H1 (cell line): Measurements from ENCODE around the gene ZNF407. TPM values are rescaled to one million over a fixed set of nuclear protein-coding genes. Genes with fewer than 3 reads are reported as not detected.

Experiments
- NANOG ChIP-seq: IDR thresholded peaks from 2 replicates; pipeline ENCODE4 v1.6.1; 2011; ENCODE audit warnings: low read length, low read depth, mild to moderate bottlenecking, inconsistent platforms; ENCODE audit not compliant: insufficient read depth, poor library complexity, severe bottlenecking
- NRF1 ChIP-seq: IDR thresholded peaks from 2 replicates; pipeline ENCODE4 v1.6.1; 2011; ENCODE audit warnings: mild to moderate bottlenecking, low read depth, low read length, improper control_type of control experiment
- RFX5 ChIP-seq: IDR thresholded peaks from 2 replicates; pipeline ENCODE4 v1.6.1; 2011; ENCODE audit warnings: low read depth, low read length, improper control_type of control experiment, borderline replicate concordance
- SAP30 ChIP-seq: fragments of 300-600 bp; sonication (generic); IDR thresholded peaks from 2 replicates; pipeline ENCODE4 v1.7.1; 2012; ENCODE audit warnings: low read length, moderate library complexity, mild to moderate bottlenecking, inconsistent platforms; ENCODE audit not compliant: insufficient read depth, insufficient replicate concordance
- polyA plus RNA-seq, 7 experiments: library from polyadenylated mRNA; depleted of rRNA in 3 of 7; stranded (reverse) in 5 of 7; unstranded in 2 of 7; fragments of >200 nt in 5 of 7; fragments of 200-250 nt in 2 of 7; gene quantifications; 1 replicate in 5 of 7; 2 replicates in 1 of 7; 4 replicates in 1 of 7; pipeline versions ENCODE4 v1.2.1 to v1.2.3, GENCODE V29; 2011 to 2013; ENCODE audit warnings: missing spikeins in 2 of 7, mixed read lengths in 2 of 7
- total RNA-seq: library from RNA; stranded (reverse); fragmentation: NEBNext Ultra II Directional; extraction: Animal tissue kit (Norgen Biotek cat#: 25700); gene quantifications from 2 replicates; pipeline ENCODE4 v1.2.1, GENCODE V29; 2021
- TF ChIP-seq, protein P1 (sequence below): IDR thresholded peaks from 2 replicates; pipeline ENCODE4 v1.6.1; 2012; ENCODE audit warnings: inconsistent platforms

Gene ZNF407
- total and polyA plus RNA-seq, 2 of the 8 experiments (the other 6 are each of a cell fraction or from before 2014, with no cell fraction given): 1.5 to 6.8 TPM

DNA sequence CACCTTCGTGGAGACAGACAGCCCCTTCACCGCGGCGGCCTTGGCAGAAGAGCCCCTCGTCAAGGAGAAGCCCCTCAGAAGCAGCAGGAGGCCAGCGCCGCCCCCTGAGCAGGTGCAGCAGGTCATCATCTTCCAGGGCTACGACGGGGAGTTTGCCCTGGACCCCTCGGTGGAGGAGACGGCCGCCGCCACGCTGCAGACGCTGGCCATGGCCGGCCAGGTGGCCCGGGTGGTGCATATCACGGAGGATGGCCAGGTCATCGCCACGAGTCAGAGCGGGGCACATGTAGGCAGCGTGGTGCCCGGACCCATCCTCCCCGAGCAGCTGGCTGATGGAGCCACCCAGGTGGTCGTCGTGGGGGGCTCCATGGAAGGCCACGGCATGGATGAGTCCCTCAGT, 465.5 kb downstream of the ZNF407 start (continued):
- no peak for TF ChIP-seq NANOG
- no peak for TF ChIP-seq NRF1
- TF ChIP-seq, protein P1, sequence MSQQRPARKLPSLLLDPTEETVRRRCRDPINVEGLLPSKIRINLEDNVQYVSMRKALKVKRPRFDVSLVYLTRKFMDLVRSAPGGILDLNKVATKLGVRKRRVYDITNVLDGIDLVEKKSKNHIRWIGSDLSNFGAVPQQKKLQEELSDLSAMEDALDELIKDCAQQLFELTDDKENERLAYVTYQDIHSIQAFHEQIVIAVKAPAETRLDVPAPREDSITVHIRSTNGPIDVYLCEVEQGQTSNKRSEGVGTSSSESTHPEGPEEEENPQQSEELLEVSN: no peak
- no peak for TF ChIP-seq SAP30
- TF ChIP-seq RFX5: no peak
- TF ChIP-seq, all 59 proteins: peak for 0
